BJ (cell line): ENCODE results near the gene DNMT1. TPM values are rescaled to one million over a fixed set of nuclear protein-coding genes. Genes with fewer than 3 reads are reported as not detected.

Experiments used
- CTCF ChIA-PET: fragments of 350-600 bp; formaldehyde crosslinking; extraction: SDS; loops from one replicate; lab custom pipeline; 2021; ENCODE audit warnings: antibody characterized with exemption, inconsistent platforms; lab: Yijun Ruan, JAX
- POLR2A ChIA-PET: fragments of 300-600 bp; sonication (Branson Sonifier 250); formaldehyde crosslinking; extraction: SDS; loops from one replicate; lab custom pipeline; 2021; ENCODE audit warnings: antibody characterized with exemption; lab: Charles Lee
- DNase-seq: peaks from one replicate; pipeline ENCODE4 v3.0.0-alpha.2; 2011; ENCODE audit warnings: low read depth
- H3K27me3 ChIP-seq: 2 replicates; pipeline ENCODE4 v1.6.0; 2011; ENCODE audit warnings: low read length; ENCODE audit not compliant: control insufficient read depth, insufficient read depth
- H3K36me3 ChIP-seq: 2 replicates; pipeline ENCODE4 v1.5.1; 2011; ENCODE audit warnings: low read length; ENCODE audit not compliant: control insufficient read depth, insufficient read depth
- H3K4me3 ChIP-seq: 2 replicates; pipeline ENCODE4 v1.5.1; 2011; ENCODE audit warnings: low read depth, mild to moderate bottlenecking, control low read depth, low read length
- polyA plus RNA-seq: library from polyadenylated mRNA; depleted of rRNA; stranded (reverse); fragments of >200 nt; gene quantifications from 2 replicates; pipeline ENCODE4 v1.2.3, GENCODE V29; 2011
- TF ChIP-seq, protein P1 (sequence below): IDR thresholded peaks from 2 replicates; pipeline ENCODE4 v1.5.1; 2011; ENCODE audit warnings: low read depth, mild to moderate bottlenecking, control low read depth, inconsistent platforms, low read length, moderate library complexity; ENCODE audit not compliant: insufficient read depth

Gene DNMT1
- polyA plus RNA-seq, 1 experiment = 31.5 TPM

DNA sequence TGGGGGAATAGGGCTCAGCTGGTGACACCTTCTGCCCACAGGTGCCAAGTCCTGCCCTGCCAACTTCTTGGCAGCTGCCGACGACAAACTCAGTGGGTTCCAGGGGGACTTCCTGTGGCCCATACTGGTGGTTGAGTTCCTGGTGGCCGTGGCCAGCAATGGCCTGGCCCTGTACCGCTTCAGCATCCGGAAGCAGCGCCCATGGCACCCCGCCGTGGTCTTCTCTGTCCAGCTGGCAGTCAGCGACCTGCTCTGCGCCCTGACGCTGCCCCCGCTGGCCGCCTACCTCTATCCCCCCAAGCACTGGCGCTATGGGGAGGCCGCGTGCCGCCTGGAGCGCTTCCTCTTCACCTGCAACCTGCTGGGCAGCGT is 81.2 kb downstream of the DNMT1 start:
- CTCF ChIA-PET = interaction anchor here (0.6 to 2.7 kb wide), 10 partner anchors 9 to 183 kb away, joined by 3 to 7 read pairs (median 4); partner anchors contain the start of gene MRPL4
- Histone ChIP-seq H3K27me3 (no peaks in the 10 kb centered on the region), H3K4me3 (no peak overlapping the region), H3K36me3 (peaks cover 50% of the 10 kb centered on the region)
- TF ChIP-seq, protein P1, sequence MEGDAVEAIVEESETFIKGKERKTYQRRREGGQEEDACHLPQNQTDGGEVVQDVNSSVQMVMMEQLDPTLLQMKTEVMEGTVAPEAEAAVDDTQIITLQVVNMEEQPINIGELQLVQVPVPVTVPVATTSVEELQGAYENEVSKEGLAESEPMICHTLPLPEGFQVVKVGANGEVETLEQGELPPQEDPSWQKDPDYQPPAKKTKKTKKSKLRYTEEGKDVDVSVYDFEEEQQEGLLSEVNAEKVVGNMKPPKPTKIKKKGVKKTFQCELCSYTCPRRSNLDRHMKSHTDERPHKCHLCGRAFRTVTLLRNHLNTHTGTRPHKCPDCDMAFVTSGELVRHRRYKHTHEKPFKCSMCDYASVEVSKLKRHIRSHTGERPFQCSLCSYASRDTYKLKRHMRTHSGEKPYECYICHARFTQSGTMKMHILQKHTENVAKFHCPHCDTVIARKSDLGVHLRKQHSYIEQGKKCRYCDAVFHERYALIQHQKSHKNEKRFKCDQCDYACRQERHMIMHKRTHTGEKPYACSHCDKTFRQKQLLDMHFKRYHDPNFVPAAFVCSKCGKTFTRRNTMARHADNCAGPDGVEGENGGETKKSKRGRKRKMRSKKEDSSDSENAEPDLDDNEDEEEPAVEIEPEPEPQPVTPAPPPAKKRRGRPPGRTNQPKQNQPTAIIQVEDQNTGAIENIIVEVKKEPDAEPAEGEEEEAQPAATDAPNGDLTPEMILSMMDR = no peak
- POLR2A ChIA-PET = no interaction called here
- no peak for DNase-seq

DNA sequence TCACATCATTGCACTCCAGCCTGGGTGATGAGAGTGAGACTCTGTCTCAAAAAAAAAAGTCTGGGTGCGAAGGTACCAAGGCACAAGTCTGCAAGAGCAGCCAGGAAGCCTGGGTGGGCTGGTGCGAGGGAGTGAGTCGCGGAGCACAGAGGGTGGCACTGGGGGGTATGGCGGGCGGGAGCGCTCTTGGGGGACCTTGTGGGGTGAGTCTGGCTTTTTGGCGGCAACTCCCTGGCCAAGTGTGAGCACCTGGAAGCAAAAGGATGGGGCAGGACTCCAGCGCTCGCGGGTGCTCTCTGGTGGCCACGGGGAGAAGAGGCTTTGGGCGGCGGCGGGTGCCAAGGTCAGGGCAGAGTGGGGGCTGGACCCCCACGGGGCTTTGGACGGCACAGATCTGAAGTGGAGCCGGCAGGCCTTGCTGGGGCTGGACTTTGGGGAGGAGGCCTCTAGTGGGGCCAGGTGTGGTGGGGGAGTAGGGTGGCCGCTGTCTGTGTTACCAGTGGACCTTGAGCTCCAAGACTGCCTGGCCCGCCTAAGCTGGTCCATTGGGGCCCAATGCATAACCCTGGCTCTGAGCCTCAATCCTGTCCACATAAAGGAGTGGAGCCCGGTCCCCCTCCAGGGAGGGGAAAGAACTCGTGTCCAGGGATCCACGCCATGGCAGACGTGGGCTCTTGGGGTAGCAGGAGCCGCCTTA is 81.7 kb downstream of the DNMT1 start:
- ChIA-PET CTCF (interaction anchor here (0.6 to 1.6 kb wide), 9 partner anchors 9 to 183 kb away, joined by 3 to 6 read pairs (median 3); partner anchors contain the start of gene MRPL4), POLR2A (interaction anchor here (0.6 kb wide), 1 partner anchor 392 kb away, joined by 3 read pairs; no protein-coding TSS in a partner anchor)
- TF ChIP-seq, protein P1 = peak; percentile 79
- Histone ChIP-seq H3K27me3 (no peaks in the 10 kb centered on the region), H3K36me3 (peaks cover 54% of the 10 kb centered on the region), H3K4me3 (no peak overlapping the region)
- DNase-seq = no peak

DNA sequence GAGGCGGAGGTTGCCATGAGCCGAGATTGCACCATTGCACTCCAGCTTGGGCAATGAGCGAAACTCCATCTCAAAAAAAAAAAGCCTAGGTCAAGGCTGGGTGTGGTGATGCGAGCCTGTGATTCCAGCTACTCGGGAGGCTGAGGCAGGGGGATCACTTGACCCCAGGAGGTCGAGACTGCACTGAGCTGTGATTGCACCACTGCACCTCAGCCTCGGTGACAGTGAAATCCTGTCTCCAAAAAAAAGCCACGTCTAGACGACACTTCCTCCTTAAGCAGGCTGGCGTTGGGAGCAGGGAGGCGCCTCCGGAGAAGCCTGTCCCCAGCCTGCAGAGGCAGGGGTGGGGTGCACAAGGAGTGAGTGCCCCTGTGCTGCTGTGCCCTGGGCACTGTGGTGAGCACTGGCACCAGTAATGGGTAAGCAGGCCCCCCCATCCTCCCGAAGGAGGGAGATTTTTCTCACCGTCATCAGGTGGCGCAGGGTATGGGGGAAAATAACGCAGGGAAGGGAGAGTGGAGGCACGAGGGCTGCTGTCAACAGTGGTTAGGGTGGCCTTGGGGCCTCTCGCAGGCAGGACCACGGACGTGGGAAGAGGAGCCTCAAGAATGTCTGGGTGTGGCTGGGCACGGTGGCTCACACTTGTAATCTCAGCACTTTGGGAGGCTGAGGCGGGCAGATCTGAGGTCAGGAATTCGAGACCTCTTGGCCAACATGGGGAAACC is 82.6 kb downstream of the DNMT1 start:
- TF ChIP-seq, protein P1 = no peak

DNA sequence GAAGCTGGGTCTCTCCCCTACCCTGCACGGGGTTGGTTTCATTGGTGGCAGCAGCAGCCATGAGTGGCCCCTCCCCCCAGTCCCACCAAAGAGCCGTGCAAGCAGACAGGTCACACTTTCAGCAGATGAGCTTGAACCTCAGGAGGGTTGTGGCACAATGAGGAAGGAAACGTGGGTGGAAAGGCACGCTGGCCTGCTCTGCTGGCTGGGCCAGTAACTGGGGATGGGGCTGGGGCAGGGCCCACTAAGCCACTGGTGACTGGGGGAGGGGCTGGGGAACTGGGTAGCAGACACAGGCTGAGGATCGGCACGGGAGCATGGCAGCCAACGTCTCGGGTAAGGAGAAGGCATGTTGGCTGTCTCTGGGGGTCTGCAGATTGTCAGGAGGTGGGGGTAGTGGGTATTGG is 83.3 kb downstream of the DNMT1 start, which contains the start of gene P2RY11:
P2RY11 (plus strand) TSS at position 289 of the 407 bp plus-strand sequence; CDS start at position 318, 29 bp downstream.
- CTCF ChIA-PET = no interaction called here
- POLR2A ChIA-PET = no interaction called here
- DNase-seq = no peak
- H3K36me3 ChIP-seq = peaks cover 48% of the 10 kb centered on the region
- TF ChIP-seq, protein P1 = no peak
- H3K4me3 ChIP-seq = no peak within 1 kb of the TSS
- no peaks in the 10 kb centered on the region for H3K27me3 ChIP-seq

More for the DNA sequence above, 82.6 kb downstream of the DNMT1 start:
- ChIA-PET CTCF (interaction anchor here (0.7 to 1.6 kb wide), 4 partner anchors 13 to 138 kb away, joined by 3 to 6 read pairs (median 4); no protein-coding TSS in a partner anchor), POLR2A (no interaction called here)
- Histone ChIP-seq H3K27me3 (no peaks in the 10 kb centered on the region), H3K4me3 (no peak overlapping the region), H3K36me3 (peaks cover 54% of the 10 kb centered on the region)
- no peak for DNase-seq

DNA sequence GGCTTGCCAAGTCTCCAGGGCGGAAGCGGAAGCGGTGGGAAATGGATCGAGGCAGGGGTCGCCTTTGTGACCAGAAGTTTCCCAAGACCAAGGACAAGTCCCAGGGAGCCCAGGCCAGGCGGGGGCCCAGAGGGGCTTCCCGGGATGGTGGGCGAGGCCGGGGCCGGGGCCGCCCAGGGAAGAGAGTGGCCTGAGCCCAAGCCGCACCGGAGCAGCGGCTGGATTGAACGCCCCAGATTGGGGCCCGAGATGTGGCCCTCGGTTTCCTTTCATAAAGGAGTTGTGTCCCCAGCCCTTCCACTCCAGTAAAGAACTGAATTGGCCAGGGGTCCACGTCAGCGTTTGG is 83.8 kb downstream of the DNMT1 start:
- peaks cover 44% of the 10 kb centered on the region for H3K36me3 ChIP-seq
- TF ChIP-seq, protein P1 = no peak
- H3K27me3 ChIP-seq = no peaks in the 10 kb centered on the region
- DNase-seq = no peak
- CTCF ChIA-PET = no interaction called here
- no peak overlapping the region for H3K4me3 ChIP-seq
- POLR2A ChIA-PET = no interaction called here
